CD4-positive, alpha-beta T cell treated with Interferon gamma for 1 hour (primary cell): Measurements from ENCODE around the gene MAEA.

ENCODE experiments used
- DNase-seq: peaks from one replicate; pipeline ENCODE4 v3.0.0-alpha.2; 2020

Gene MAEA

DNA sequence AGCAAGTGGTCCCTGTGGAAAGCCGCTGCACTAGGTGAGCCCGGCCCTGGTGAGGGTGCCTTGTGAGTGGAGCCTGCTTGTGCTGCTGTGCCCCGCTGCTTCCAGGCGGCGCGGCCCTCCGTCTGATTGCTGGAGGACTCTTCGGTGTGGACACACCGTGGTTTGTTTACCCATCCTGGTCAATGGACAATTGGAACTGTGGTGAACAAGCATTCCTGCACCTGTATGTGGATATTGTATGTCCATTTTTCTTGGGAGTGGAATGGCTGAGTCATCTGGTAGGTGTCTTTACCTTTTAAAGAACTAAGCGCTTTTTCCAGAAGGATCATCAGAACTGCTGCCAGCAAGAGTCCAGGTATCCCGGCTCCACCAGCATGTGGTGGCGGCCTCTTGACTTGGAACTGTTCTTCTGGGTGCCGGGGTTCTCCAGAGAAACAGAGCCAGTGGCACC lies 15.6 kb downstream of the MAEA start:
- no peak for DNase-seq

DNA sequence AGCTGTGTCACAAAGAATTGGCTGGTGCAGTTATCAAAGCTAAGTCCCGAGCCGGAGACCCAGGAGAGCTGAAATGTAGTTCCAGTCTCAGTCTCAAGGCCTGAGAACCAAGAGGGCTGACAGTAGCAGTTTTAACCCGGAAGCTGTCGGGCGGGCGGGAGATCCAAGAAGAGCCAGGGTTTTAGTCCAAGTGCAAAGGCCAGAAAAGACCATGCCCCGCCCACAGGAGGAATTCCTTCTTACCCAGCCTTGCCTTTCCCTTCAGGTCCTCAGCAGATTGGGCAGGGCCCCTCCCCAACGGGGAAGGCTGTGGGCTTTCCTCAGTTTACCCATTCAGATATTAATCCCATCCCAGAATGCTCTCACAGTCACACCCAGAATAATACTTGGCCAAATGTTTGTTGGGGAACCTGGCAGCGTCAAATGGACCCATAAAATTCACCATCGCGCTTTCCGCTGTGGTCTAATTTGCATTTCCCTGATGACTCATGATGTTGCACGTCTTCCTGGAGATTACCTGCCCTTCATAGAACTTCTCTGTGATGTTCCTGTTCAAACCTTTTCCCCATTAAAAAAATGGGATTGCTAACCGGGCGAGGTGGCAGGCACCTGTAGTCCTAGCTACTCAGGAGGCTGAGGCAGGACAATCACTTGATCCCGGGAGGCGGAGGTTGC lies 16.2 kb downstream of the MAEA start:
- DNase-seq = no peak

- no peak for DNase-seq
These were observed 18.5 kb downstream of the MAEA start for GRCh38 chr4:1307951-1308735.

GRCh38 chr4:1309261-1310010 lies 19.7 kb downstream of the MAEA start:
- peak; percentile 66 for DNase-seq

- no peak for DNase-seq
These were observed 20.5 kb downstream of the MAEA start for GRCh38 chr4:1310031-1310795.

DNA sequence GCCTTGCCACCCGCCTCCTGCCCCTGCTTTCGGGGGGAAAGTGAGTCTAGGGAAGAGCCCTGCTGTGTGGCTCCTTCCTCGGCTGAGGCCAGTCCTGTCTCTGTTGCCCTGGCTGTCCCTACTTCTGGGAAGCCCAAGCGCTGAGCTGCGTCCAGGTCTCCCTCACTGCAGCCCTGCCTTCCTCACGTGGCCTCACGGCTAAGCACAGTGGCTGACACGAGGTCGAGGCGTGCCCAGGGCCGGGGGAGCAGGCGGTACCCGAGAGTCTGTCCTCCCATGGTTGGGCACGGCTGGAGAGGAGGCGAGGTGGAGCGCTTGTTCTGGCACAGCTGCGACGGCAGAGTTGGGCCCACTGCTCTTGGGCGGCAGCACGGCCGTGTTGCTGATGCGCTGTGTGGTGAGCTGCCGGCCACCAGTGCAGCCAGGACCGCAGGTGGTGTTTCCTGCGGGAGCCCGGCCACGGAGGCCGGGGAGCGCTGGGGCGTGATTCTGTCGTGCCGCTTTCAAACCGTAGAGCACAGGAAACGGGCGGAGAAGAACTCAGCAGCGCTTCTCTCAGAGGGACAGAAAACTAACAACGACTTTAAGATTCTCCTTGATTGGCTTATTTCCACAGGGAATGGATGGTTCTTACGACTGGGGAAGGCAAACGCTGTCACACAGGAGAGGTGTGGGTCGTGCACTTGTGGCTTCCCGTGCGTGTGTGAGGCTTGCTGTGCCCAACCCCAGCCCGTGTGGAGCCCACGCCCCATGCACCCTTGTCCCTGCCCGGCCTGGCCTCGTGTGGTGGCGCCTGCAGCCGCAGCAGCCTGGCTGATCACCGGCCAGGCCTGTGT lies 21.3 kb downstream of the MAEA start:
- no peak for DNase-seq

DNA sequence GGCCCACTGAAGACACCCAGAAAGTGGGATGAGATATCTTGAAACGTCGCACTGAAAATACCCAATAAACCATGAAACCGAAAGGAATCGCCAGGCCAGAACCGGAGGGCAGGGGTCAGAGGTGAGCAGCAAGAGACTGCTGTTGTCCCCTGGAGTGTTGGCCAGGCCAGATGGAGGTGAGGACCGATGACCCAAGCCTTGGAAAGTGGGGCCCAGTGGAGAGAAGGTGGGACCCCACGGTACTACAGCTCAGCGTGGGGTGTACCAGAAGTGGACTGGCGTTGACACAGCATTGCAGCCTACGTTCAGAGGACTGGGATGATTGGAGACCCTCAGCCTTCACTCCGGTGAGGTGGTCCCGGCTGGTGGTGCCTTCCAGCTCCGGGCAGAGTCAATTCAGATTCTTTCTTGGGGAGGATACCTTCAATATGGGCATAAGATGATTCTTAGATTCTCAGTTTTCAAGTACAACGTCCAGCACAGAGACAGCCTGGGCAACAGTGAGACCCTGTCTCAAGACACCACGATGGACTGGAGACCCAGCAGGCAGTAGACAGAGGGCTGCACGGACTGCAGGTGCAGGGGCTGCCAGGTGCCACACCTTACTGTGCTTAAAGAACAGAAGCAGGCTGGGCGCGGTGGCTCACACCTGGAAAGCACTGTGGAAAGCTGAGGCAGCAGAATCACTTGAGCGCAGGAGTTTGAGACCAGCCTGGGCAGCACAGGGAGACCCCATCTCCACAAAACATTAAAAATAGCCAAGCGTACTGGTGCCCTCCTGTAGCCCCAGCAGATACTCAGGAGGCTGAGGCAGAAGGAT lies 23.3 kb downstream of the MAEA start:
- no peak for DNase-seq

DNA sequence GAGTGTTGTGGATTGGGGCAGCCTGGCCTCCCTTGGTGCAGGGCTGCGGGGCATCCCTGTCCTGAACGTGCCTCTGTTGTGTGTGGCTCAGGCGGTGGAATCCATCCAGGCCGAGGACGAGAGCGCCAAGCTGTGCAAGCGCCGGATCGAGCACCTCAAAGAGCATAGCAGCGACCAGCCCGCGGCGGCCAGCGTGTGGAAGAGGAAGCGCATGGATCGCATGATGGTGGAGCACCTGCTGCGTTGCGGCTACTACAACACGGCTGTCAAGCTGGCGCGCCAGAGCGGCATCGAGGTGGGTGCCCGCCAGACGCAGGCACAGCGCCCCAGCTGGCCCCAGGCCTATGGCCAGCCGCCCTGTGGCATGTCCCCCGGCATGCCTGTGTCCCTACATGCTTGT lies 25.6 kb downstream of the MAEA start:
- DNase-seq = no peak

DNA sequence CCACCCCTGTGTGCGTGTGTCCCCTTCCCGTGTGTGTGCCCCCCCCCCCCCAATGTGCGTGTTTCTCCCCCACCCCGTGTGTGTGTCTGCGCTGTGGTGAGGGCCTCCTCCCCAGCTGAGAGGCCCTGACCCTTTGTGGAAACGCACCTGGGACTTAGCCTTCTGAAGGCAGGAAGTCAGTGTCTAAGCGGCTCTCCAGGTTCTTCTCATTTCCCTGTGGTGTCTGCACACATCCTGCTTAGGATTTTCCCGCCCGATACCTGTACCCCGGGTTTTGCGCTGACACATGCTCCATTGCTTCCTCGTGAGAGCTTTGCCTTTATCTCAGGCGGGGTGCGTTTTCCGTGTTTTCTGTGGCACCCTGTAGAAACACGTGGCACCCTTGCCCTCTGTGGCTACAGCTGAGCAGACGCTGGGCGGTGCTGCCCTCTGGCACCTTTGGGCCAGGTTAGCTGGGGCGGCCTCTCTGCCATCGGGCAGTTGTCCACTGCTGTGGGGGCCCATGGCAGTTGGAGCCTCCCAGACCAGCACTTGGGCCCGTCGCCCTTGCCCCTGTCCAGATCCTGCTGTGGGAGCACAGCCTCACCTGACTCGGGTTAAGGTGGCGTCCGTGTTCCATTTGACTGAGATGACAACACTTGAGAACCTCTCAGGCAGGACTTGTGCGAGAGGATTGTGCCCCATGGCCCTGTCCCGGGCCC lies 26.3 kb downstream of the MAEA start:
- DNase-seq = no peak

GRCh38 chr4:1316537-1317168 lies 27.0 kb downstream of the MAEA start:
- no peak for DNase-seq

- no peak for DNase-seq
These were observed 27.7 kb downstream of the MAEA start for GRCh38 chr4:1317177-1318045.

- no peak for DNase-seq
These were observed 28.3 kb downstream of the MAEA start for GRCh38 chr4:1318046-1318375.

- DNase-seq = no peak
These were observed 29.0 kb downstream of the MAEA start for GRCh38 chr4:1318488-1319213.

DNA sequence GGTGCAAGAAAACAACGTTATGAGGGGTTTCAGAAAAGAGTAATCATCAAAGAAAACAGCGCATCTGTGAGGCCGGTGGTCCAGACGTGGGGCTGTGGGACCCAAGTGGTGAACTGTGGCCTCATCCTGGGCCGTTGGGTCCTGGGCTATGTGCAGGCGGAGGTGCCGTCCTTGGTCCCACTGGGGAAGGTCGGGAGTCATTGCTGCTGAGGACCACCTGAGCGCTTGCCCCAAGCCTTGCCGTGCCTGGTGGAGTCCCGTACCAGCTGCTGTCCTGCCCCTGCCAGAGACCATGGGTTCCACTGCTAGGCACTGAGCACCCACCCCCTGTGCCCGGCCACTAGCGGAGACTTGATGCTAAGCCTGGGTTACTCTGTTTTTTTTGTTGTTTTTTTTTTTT lies 31.8 kb downstream of the MAEA start:
- DNase-seq = no peak

DNA sequence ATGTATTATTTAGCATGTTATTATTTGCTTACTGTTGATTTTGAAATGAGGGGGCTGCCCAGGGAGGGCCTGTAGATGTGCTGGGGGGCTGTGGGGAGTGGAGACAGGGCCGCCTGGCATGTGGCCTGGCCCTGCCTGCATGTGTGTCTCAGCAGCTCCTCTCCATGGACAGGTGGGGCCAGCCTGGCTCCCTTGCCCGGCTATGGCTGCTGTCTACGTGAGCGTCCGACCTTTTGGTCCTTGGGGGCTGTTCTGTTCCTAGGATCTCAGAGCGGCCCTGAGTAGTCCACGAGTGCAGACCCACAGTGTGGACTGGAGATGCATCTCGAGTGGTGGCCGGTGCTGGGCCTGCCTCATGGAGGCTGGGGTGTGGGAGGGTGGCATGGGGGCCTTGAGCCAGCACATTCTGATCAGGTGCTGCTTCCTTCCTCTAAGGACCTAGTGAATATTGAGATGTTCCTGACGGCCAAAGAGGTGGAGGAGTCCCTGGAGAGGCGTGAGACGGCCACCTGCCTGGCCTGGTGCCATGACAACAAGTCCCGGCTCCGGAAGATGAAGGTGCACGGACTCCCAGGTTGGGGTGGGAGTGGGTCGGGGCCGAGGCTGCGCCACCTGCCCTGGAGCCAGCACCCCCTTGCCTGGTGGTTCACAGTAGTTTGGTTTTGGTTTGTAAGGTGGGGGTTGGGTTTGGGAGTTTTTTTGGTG lies 32.4 kb downstream of the MAEA start:
- DNase-seq = no peak

DNA sequence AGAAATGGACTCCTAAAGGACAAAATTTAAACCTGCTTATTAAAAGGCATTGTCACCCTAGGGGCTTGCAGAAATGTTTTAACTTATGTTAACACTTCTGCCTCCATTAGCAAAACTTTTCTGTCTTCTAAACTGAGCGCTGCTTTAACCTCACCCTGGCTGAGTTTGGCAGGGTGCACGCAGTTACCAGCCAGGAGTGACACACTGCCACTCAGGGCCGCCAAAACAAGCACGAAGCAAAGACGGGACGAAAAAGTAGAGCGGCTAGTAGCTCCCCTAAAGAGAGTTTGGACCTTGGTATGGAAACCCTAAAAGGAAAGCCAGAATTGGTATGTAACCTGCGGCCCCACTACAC lies 33.6 kb downstream of the MAEA start:
- no peak for DNase-seq

- DNase-seq = no peak
These were observed 34.1 kb downstream of the MAEA start for GRCh38 chr4:1323635-1324442.
